CD4-positive, alpha-beta memory T cell (primary cell): Measurements from ENCODE around the gene INKA1. TPM values are rescaled to one million over a fixed set of nuclear protein-coding genes. Genes with fewer than 3 reads are reported as not detected.

Source experiments
- CTCF ChIA-PET: fragments of 350-600 bp; sonication (Branson Sonifier 250); formaldehyde crosslinking; loops from one replicate; lab custom pipeline; 2021; ENCODE audit warnings: inconsistent platforms; ENCODE audit not compliant: partially characterized antibody; lab: Charles Lee
- POLR2A ChIA-PET: fragments of 350-600 bp; sonication (Branson Sonifier 250); formaldehyde crosslinking; loops from one replicate; lab custom pipeline; 2021; ENCODE audit not compliant: partially characterized antibody; lab: Charles Lee
- DNase-seq, 5 donors: peaks; one replicate each; pipeline versions ENCODE4 v3.0.0 to v3.0.0-alpha.2; 2020 to 2022; ENCODE audit warnings: mixed read lengths in 1 of 5
- H3K27ac ChIP-seq: one replicate; pipeline ENCODE4 v1.7.0; 2013; ENCODE audit warnings: low read depth, low read length
- H3K27me3 ChIP-seq: 2 replicates; pipeline ENCODE4 v1.7.0; 2013; ENCODE audit warnings: mild to moderate bottlenecking, low read length, moderate library complexity; ENCODE audit not compliant: insufficient read depth
- H3K36me3 ChIP-seq: 2 replicates; pipeline ENCODE4 v1.7.0; 2013; ENCODE audit warnings: mild to moderate bottlenecking, low read length, moderate library complexity; ENCODE audit not compliant: insufficient read depth
- H3K4me1 ChIP-seq: 2 replicates; pipeline ENCODE4 v1.7.0; 2013; ENCODE audit warnings: mild to moderate bottlenecking, low read length, moderate library complexity; ENCODE audit not compliant: insufficient read depth
- H3K4me3 ChIP-seq, 2 donors: one replicate each; pipeline ENCODE4 v1.7.0; 2013; ENCODE audit warnings: low read length in 2 of 2, mild to moderate bottlenecking in 1 of 2
- H3K9me3 ChIP-seq, 2 donors: one replicate each; pipeline ENCODE4 v1.7.0; 2013; ENCODE audit warnings: low read length in 2 of 2, control low read depth in 1 of 2; ENCODE audit not compliant: control insufficient read depth in 1 of 2
- H3K27ac Mint-ChIP-seq, 7 donors: one replicate each; pipeline ENCODE4 v1.8.0; 2020 to 2021; ENCODE audit warnings: mixed read lengths in 7 of 7, mild to moderate bottlenecking in 6 of 7, inconsistent platforms in 3 of 7, moderate library complexity in 3 of 7
- H3K27me3 Mint-ChIP-seq, 2 donors: one replicate each; pipeline ENCODE4 v1.8.0; 2020 to 2021; ENCODE audit warnings: mixed read lengths in 2 of 2
- H3K36me3 Mint-ChIP-seq, 2 donors: one replicate each; pipeline ENCODE4 v1.8.0; 2020 to 2021; ENCODE audit warnings: mixed read lengths in 2 of 2, inconsistent platforms in 1 of 2, mild to moderate bottlenecking in 1 of 2
- H3K4me1 Mint-ChIP-seq, 4 donors: one replicate each; pipeline ENCODE4 v1.8.0; 2020 to 2021; ENCODE audit warnings: mixed read lengths in 4 of 4, mild to moderate bottlenecking in 1 of 4
- H3K4me3 Mint-ChIP-seq, 8 donors: one replicate each; pipeline ENCODE4 v1.8.0; 2020 to 2021; ENCODE audit warnings: mixed read lengths in 8 of 8, mild to moderate bottlenecking in 7 of 8, moderate library complexity in 6 of 8, inconsistent platforms in 3 of 8
- H3K9me3 Mint-ChIP-seq, 8 donors: one replicate each; pipeline ENCODE4 v1.8.0; 2020 to 2021; ENCODE audit warnings: mixed read lengths in 8 of 8, mild to moderate bottlenecking in 5 of 8, inconsistent platforms in 3 of 8, moderate library complexity in 1 of 8
- intact Hi-C: fragments of 100-400 bp; cut with micrococcal nuclease; formaldehyde crosslinking; loops from one replicate; pipeline ENCODE4 v1.15.1; 2023
- polyA plus RNA-seq, 2 donors: library from polyadenylated mRNA; unstranded; fragments of 300-500 nt; fragmentation: Illumina TruSeq; gene quantifications; one replicate each; pipeline ENCODE4 v1.2.3, GENCODE V29; 2021
- total RNA-seq, 2 experiments: library from RNA; stranded (reverse); gene quantifications; one replicate each; pipeline ENCODE4 v1.2.3, GENCODE V29; 2021

Gene INKA1
- total and polyA plus RNA-seq, 4 experiments from 2014 or later = 0.45 to 1.5 (median 0.87) TPM

DNA sequence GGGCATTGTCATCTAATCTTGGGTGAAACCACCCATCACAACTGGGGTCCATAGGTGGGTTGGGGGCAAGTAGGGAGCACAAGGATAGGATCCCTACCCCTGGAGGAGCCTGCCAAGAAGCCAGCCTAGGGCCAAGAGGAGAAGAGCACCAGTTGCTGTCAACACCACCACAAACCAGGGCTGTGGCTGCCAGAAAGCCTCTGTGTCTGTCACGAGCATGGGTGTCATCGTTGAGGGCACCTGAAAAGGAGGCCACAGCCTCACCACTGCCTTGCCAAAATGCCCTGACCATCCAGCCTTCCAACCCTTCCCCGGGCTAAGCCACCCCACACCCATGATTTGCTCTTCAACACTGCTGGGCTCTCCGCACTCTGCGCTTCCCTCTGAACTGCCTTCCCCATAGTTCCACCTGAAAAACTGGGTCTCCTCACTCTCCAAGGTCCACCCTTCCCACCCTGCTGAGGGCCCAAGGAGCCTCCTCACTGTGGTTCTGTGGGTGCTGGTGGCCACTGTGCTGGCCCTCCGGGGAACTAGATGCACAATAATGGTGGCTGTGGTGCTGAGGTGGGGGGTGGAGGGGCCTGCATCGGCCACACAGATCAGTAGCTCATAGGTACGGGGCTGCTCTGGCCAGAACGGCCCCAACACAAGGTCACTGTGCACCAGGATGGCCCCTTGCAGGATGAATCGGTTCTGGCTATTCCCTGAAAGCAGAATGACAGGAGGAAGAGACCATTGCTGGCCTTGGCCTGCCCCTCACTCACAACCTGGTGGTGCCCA lies 10.5 kb upstream of the INKA1 start:
- DNase-seq = no peak
- Histone ChIP-seq H3K27me3 (no peaks in the 10 kb centered on the region), H3K4me3 (no peak overlapping the region), H3K36me3 (no peaks in the 10 kb centered on the region), H3K27ac (no peak overlapping the region), H3K4me1 (peaks cover 4% of the 10 kb centered on the region), H3K9me3 (no peaks in the 10 kb centered on the region)
- ChIA-PET CTCF (no interaction called here), POLR2A (no interaction called here)
- intact Hi-C loops = no loop called here
- H3K36me3 Mint-ChIP-seq = peaks cover 0 to 2% of the 10 kb centered on the region in 2 donors
- no peak overlapping the region for H3K4me3 Mint-ChIP-seq
- H3K27me3 Mint-ChIP-seq = peaks cover 2% of the 10 kb centered on the region in 2 donors
- H3K9me3 Mint-ChIP-seq = peaks cover 0 to 4% (median 0%) of the 10 kb centered on the region in 8 donors
- no peak overlapping the region for H3K27ac Mint-ChIP-seq
- H3K4me1 Mint-ChIP-seq = peaks cover 3 to 7% (median 5%) of the 10 kb centered on the region in 4 donors

DNA sequence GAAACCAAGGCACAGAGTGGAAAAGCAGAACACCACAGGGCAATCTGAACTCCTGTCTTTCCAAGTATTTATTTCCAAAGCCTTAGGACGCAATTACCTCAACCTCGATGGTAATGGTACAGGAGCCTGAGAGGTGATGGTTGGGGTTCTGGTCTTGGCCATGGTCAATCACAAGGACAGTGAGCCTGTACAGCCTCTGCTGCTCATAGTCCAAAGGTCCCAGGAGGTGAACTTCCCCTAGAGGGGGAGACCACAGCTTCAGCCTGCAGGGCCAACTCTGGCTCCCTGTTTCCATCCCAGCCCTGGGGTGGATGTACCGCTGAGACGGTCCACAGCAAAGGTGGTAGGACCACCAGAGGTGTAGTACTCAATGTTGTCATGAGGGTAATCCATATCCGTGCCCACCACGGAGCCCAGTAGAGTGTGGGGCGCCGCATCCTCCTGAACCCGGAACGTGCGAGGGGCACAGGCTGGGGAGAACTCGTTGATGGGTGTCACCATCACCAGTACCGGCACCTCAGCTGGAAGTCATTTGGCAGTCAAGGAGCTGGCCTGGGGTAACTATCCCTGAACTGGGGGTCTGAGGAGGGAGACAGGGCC lies 9.5 kb upstream of the INKA1 start:
- Mint-ChIP-seq H3K36me3 (peaks cover 0 to 2% of the 10 kb centered on the region in 2 donors), H3K4me1 (peaks cover 3 to 7% (median 5%) of the 10 kb centered on the region in 4 donors), H3K9me3 (peaks cover 0 to 4% (median 0%) of the 10 kb centered on the region in 8 donors), H3K27me3 (peaks cover 2% of the 10 kb centered on the region in 2 donors), H3K27ac (no peak overlapping the region), H3K4me3 (no peak overlapping the region)
- H3K4me3 ChIP-seq = no peak overlapping the region
- CTCF ChIA-PET = no interaction called here
- no peaks in the 10 kb centered on the region for H3K36me3 ChIP-seq
- POLR2A ChIA-PET = no interaction called here
- H3K9me3 ChIP-seq = no peaks in the 10 kb centered on the region
- peaks cover 4% of the 10 kb centered on the region for H3K4me1 ChIP-seq
- DNase-seq = no peak
- intact Hi-C loops = no loop called here
- H3K27ac ChIP-seq = no peak overlapping the region
- no peaks in the 10 kb centered on the region for H3K27me3 ChIP-seq

- CTCF ChIA-PET = no interaction called here
- Mint-ChIP-seq H3K4me3 (no peak overlapping the region), H3K9me3 (peaks cover 0 to 4% (median 0%) of the 10 kb centered on the region in 8 donors), H3K27me3 (peaks cover 2% of the 10 kb centered on the region in 2 donors), H3K4me1 (peaks cover 3 to 7% (median 5%) of the 10 kb centered on the region in 4 donors), H3K36me3 (peaks cover 0 to 2% of the 10 kb centered on the region in 2 donors), H3K27ac (no peak overlapping the region)
- POLR2A ChIA-PET = no interaction called here
- no peak for DNase-seq
- Histone ChIP-seq H3K36me3 (no peaks in the 10 kb centered on the region), H3K4me1 (peaks cover 4% of the 10 kb centered on the region), H3K27ac (no peak overlapping the region), H3K4me3 (no peak overlapping the region), H3K9me3 (no peaks in the 10 kb centered on the region), H3K27me3 (no peaks in the 10 kb centered on the region)
- intact Hi-C loops = no loop called here
These were observed 8.6 kb upstream of the INKA1 start for GRCh38 chr3:49794431-49794830.

DNA sequence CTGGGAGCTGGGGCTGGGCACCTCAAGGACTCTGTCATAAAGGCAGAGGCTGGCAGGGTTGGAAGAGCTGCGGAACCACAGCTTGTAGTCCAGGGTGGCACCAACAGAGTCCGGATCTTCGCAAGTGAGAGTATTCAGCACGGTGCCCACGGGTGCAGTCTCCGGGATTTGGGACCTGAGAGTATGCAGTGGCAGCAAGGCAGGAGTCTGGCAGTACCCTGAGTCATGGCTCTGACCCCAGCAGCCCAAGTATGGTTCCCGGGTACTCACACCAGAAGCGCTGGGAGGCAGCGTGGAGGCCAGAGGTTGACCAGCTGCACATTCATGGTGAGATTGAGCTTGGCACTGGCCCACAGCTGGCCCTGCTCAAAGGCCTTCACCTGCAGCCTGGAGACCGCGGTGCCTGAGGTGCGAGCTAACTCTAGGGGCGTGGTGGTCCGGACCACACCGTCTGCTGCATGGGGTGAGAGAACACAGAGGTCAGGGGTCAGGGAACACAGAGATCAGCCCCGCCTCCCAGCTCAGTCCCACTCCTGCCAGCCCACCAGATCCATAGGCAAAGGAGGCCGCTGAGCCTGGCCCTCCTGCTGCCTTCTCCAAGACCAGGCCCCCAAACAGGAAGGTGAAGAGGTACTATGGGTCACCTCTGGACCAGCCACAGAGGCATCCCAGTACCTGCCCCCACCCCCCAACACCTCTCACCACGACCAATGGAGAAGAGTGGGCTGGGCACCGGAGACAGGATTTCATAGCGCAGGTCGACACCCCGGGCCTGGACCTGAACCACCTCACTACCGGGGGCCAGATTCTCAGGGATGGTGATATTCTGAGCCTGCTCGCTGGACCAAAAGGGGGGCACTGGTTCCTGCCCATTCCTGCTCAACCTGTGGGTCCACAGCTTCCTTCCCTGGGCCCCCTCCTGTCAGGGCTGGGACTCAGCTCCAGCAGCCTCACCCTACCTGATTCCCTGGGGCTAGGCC lies 7.8 kb upstream of the INKA1 start:
- ChIA-PET POLR2A (no interaction called here), CTCF (interaction anchor here (0.7 to 14.9 kb wide), 2 partner anchors 43 to 124 kb away, joined by 4 to 310 read pairs; no protein-coding TSS in a partner anchor)
- H3K36me3 ChIP-seq = no peaks in the 10 kb centered on the region
- Mint-ChIP-seq H3K9me3 (peaks cover 0 to under 1% (median 0%) of the 10 kb centered on the region in 8 donors), H3K4me1 (peaks cover 0 to 3% (median 2%) of the 10 kb centered on the region in 4 donors), H3K4me3 (peak overlapping the region in 1 of 8 donors; percentile 15), H3K36me3 (no peaks in the 10 kb centered on the region), H3K27me3 (peaks cover 0 to 2% of the 10 kb centered on the region in 2 donors), H3K27ac (no peak overlapping the region)
- DNase-seq = no peak
- no peaks in the 10 kb centered on the region for H3K27me3 ChIP-seq
- H3K27ac ChIP-seq = no peak overlapping the region
- intact Hi-C loops = no loop called here
- H3K9me3 ChIP-seq = no peaks in the 10 kb centered on the region
- no peaks in the 10 kb centered on the region for H3K4me1 ChIP-seq
- H3K4me3 ChIP-seq = no peak overlapping the region

GRCh38 chr3:49799105-49799504 lies 4.0 kb upstream of the INKA1 start:
- Mint-ChIP-seq H3K27me3 (peaks cover 2 to 4% of the 10 kb centered on the region in 2 donors), H3K27ac (peak overlapping the region in 1 of 7 donors; percentile 52), H3K4me3 (no peak overlapping the region), H3K4me1 (peaks cover 6 to 16% (median 11%) of the 10 kb centered on the region in 4 donors), H3K9me3 (peaks cover 0 to 2% (median 0%) of the 10 kb centered on the region in 8 donors), H3K36me3 (peaks cover 0 to 4% of the 10 kb centered on the region in 2 donors)
- H3K4me3 ChIP-seq = no peak overlapping the region
- ChIA-PET POLR2A (interaction anchor here (1.2 kb wide), 1 partner anchor 40 kb away, joined by 3 read pairs; no protein-coding TSS in a partner anchor), CTCF (interaction anchor here (14.9 kb wide), 1 partner anchor 40 kb away, joined by 310 read pairs; no protein-coding TSS in a partner anchor)
- no peak overlapping the region for H3K27ac ChIP-seq
- H3K36me3 ChIP-seq = no peaks in the 10 kb centered on the region
- peaks cover 7% of the 10 kb centered on the region for H3K4me1 ChIP-seq
- intact Hi-C loops = no loop called here
- no peaks in the 10 kb centered on the region for H3K27me3 ChIP-seq
- DNase-seq = no peak
- H3K9me3 ChIP-seq = no peaks in the 10 kb centered on the region

GRCh38 chr3:49799761-49800160 lies 3.3 kb upstream of the INKA1 start, which contains the start of gene CDHR4:
Gene CDHR4, minus strand, starts transcription at chr3:49799873. Its CDS starts 61 bp downstream, at chr3:49799812.
- Mint-ChIP-seq H3K4me1 (peaks cover 9 to 20% (median 14%) of the 10 kb centered on the region in 4 donors), H3K4me3 (no peak within 1 kb of the TSS), H3K36me3 (peaks cover 0 to 4% of the 10 kb centered on the region in 2 donors), H3K9me3 (peaks cover 0 to 2% (median 0%) of the 10 kb centered on the region in 8 donors), H3K27ac (peak within 1 kb of the TSS in 1 of 7 donors; percentile 52), H3K27me3 (peaks cover 2 to 4% of the 10 kb centered on the region in 2 donors)
- POLR2A ChIA-PET = interaction anchor here (1.2 kb wide), 1 partner anchor 40 kb away, joined by 3 read pairs; no protein-coding TSS in a partner anchor
- H3K27me3 ChIP-seq = no peaks in the 10 kb centered on the region
- CTCF ChIA-PET = interaction anchor here (1.4 to 14.9 kb wide), 2 partner anchors 14 to 39 kb away, joined by 3 to 310 read pairs; partner anchors contain the start of gene UBA7
- no peaks in the 10 kb centered on the region for H3K9me3 ChIP-seq
- no peak for DNase-seq
- intact Hi-C loops = no loop called here
- H3K36me3 ChIP-seq = no peaks in the 10 kb centered on the region
- peaks cover 11% of the 10 kb centered on the region for H3K4me1 ChIP-seq
- no peak within 1 kb of the TSS for H3K4me3 ChIP-seq
- H3K27ac ChIP-seq = no peak within 1 kb of the TSS
